Measurements from ENCODE around the gene PHLDA1. TPM values are rescaled to one million over a fixed set of nuclear protein-coding genes. Genes with fewer than 3 reads are reported as not detected.

The PHLDA1 gene
- total RNA-seq, 5 donors from 2014 or later (not counting 1 experiment from before 2014, with no cell fraction given) = 5.4 to 11.7 (median 7.1) TPM

DNA sequence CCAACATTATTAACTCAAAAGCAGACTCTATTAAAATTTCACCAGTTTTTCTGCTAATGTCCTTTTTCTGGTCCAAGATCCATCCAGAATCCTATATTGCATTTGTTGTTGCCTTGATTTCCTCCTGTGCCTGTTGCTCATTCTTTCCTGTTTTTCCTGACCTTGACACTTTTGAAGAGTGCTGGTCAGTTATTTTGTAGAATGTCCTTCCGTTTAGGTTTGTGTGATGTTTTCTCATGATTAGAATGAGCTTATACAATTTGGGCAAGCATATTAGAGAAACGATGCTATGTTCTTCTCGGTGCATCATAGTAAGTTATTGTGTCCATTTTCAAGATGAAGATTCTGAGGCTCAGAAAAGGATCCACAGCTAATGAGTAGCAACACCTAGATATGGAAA lies 33.9 kb downstream of the PHLDA1 start:
- Histone ChIP-seq H3K9me3 (no peaks in the 10 kb centered on the region), H3K4me3 (ENCODE audit: control insufficient read depth in 1 of 2, extremely low read depth in 1 of 2, low read length in 1 of 2) (no peak overlapping the region), H3K27me3 (replicated peaks in 1 of 2; ENCODE audit: control insufficient read depth in 2 of 2, extremely low read depth in 1 of 2, insufficient read depth in 2 of 2, low read length in 1 of 2) (no peaks in the 10 kb centered on the region), H3K27ac (ENCODE audit: low read length) (no peak overlapping the region), H3K36me3 (ENCODE audit: control insufficient read depth in 2 of 2, extremely low read depth in 1 of 2, insufficient read depth in 1 of 2, low read length in 1 of 2) (no peaks in the 10 kb centered on the region), H3K4me1 (ENCODE audit: control insufficient read depth in 1 of 2, extremely low read depth in 1 of 2, insufficient read depth in 2 of 2, low read length in 2 of 2) (no peaks in the 10 kb centered on the region)
- ATAC-seq (replicated peaks in 1 of 4) = no peak
- no peak overlapping the region for H3K4me3 Mint-ChIP-seq
- CTCF ChIA-PET = no interaction called here
- no peaks in the 10 kb centered on the region for H3K36me3 Mint-ChIP-seq
- no peaks in the 10 kb centered on the region for H3K27me3 Mint-ChIP-seq
- no peaks in the 10 kb centered on the region for H3K9me3 Mint-ChIP-seq
- no peak for DNase-seq
- POLR2A ChIA-PET = no interaction called here
- WGBS (ENCODE audit: insufficient coverage) = 93% methylated on average over 3 of the region's 3 CpGs
- H3K4me1 Mint-ChIP-seq = peaks cover 0 to 3% (median 3%) of the 10 kb centered on the region in 3 donors
- no peak overlapping the region for H3K27ac Mint-ChIP-seq

DNA sequence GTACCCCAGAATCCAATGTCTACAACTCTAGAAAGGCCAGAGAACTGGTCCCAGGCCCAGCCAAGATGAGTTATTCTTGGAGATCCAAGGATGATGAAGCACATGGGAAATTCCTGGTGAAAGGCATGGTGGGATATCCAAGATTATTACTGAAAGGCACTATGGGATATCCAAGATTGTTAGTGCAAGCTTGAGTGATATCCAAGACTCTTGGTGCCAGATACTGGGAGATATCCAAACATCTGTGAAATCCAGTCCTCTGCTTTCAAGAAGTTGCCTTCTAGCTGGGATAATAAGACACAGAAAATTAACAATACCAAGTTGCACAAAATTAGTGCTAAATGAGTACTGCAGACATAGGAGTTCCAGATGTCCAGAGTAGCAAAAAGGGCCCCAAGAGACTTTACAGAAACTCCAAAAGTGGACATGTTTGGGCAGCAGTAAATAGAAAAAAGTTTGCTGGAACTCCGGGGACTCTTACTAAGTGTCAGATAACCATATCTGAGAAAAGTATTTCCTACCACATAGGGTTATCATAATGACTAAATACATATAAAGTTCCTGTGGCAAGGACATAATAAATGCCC lies 34.6 kb downstream of the PHLDA1 start:
- Histone ChIP-seq H3K36me3 (ENCODE audit: control insufficient read depth in 2 of 2, extremely low read depth in 1 of 2, insufficient read depth in 1 of 2, low read length in 1 of 2) (no peaks in the 10 kb centered on the region), H3K27me3 (replicated peaks in 1 of 2; ENCODE audit: control insufficient read depth in 2 of 2, extremely low read depth in 1 of 2, insufficient read depth in 2 of 2, low read length in 1 of 2) (no peaks in the 10 kb centered on the region), H3K4me3 (ENCODE audit: control insufficient read depth in 1 of 2, extremely low read depth in 1 of 2, low read length in 1 of 2) (no peak overlapping the region), H3K9me3 (no peaks in the 10 kb centered on the region), H3K4me1 (ENCODE audit: control insufficient read depth in 1 of 2, extremely low read depth in 1 of 2, insufficient read depth in 2 of 2, low read length in 2 of 2) (no peaks in the 10 kb centered on the region), H3K27ac (ENCODE audit: low read length) (no peak overlapping the region)
- H3K4me3 Mint-ChIP-seq = no peak overlapping the region
- no peak overlapping the region for H3K27ac Mint-ChIP-seq
- ATAC-seq (replicated peaks in 1 of 4) = no peak
- H3K27me3 Mint-ChIP-seq = peaks cover 0 to 2% of the 10 kb centered on the region in 2 donors
- WGBS (ENCODE audit: insufficient coverage) = no CpG with 5 or more reads among the region's 1 CpG
- no peaks in the 10 kb centered on the region for H3K9me3 Mint-ChIP-seq
- ChIA-PET CTCF (no interaction called here), POLR2A (no interaction called here)
- H3K36me3 Mint-ChIP-seq = no peaks in the 10 kb centered on the region
- H3K4me1 Mint-ChIP-seq = peaks cover 0 to 3% (median 3%) of the 10 kb centered on the region in 3 donors
- DNase-seq = no peak

DNA sequence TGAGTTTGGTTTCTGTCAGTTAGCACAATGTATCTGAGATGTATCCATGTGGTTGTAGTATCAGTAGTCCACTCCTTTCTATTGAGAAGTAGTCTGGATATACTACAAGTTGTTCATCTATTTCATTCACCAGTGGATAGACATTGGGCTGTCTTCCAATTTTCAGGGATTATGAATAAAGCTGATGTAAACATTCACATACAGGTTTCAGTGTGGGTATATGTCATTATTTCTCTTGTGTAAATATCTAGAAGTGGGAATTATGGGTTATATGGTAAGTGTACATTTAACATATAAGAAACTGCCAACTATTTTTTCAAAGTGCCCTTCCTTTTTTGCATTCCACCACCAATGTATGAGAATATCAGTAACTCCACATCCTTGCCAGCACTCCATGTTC lies 35.9 kb downstream of the PHLDA1 start:
- POLR2A ChIA-PET = interaction anchor here in 1 of 2 donors (0.7 kb wide), 1 partner anchor 650 kb away, joined by 17 read pairs; no protein-coding TSS in a partner anchor
- no peaks in the 10 kb centered on the region for H3K36me3 ChIP-seq (ENCODE audit: control insufficient read depth in 2 of 2, extremely low read depth in 1 of 2, insufficient read depth in 1 of 2, low read length in 1 of 2)
- no peaks in the 10 kb centered on the region for H3K9me3 ChIP-seq
- Mint-ChIP-seq H3K36me3 (no peaks in the 10 kb centered on the region), H3K27me3 (peaks cover 0 to 4% of the 10 kb centered on the region in 2 donors), H3K4me1 (peaks cover 0 to 3% (median 3%) of the 10 kb centered on the region in 3 donors), H3K9me3 (no peaks in the 10 kb centered on the region), H3K4me3 (no peak overlapping the region), H3K27ac (no peak overlapping the region)
- CTCF ChIA-PET = interaction anchor here in 1 of 2 donors (0.7 kb wide), 1 partner anchor 74 kb away, joined by 7 read pairs; no protein-coding TSS in a partner anchor
- no peaks in the 10 kb centered on the region for H3K27me3 ChIP-seq (replicated peaks in 1 of 2; ENCODE audit: control insufficient read depth in 2 of 2, extremely low read depth in 1 of 2, insufficient read depth in 2 of 2, low read length in 1 of 2)
- DNase-seq (no peak), ATAC-seq (replicated peaks in 1 of 4) (no peak)
- no peak overlapping the region for H3K27ac ChIP-seq (ENCODE audit: low read length)
- H3K4me3 ChIP-seq (ENCODE audit: control insufficient read depth in 1 of 2, extremely low read depth in 1 of 2, low read length in 1 of 2) = no peak overlapping the region
- no peaks in the 10 kb centered on the region for H3K4me1 ChIP-seq (ENCODE audit: control insufficient read depth in 1 of 2, extremely low read depth in 1 of 2, insufficient read depth in 2 of 2, low read length in 2 of 2)

DNA sequence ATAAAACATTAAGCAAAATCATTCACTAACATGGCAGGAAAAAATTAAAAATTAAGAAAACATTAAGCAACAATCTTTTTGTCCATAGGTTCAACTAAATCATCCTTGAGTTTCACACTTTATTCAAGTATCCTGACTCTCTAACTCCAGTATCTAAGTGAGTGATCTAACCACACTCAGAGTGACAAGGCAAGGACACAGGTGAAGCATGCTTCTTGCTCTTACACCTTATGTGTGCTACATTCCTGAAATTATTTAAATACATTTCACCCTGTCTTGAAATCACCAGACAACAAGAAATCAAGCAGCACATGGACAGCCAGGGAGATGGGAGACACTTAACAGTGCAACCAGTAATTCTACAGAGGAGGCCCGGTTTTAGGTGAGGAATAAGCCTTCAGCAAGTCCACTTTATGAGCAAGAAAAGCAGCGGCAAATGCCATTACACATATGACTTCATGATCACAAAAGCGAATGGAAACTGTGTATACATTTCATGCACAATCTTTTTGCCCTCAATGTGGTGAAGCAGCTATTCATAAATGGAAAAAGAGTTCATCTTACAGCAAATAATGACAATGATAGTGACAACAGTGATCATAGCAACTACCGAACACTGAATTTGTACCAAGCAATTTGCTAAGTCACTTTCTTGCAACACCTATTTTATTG lies 37.4 kb downstream of the PHLDA1 start:
- Histone ChIP-seq H3K4me3 (ENCODE audit: control insufficient read depth in 1 of 2, extremely low read depth in 1 of 2, low read length in 1 of 2) (no peak overlapping the region), H3K9me3 (no peaks in the 10 kb centered on the region), H3K36me3 (ENCODE audit: control insufficient read depth in 2 of 2, extremely low read depth in 1 of 2, insufficient read depth in 1 of 2, low read length in 1 of 2) (no peaks in the 10 kb centered on the region), H3K27me3 (replicated peaks in 1 of 2; ENCODE audit: control insufficient read depth in 2 of 2, extremely low read depth in 1 of 2, insufficient read depth in 2 of 2, low read length in 1 of 2) (no peaks in the 10 kb centered on the region), H3K4me1 (ENCODE audit: control insufficient read depth in 1 of 2, extremely low read depth in 1 of 2, insufficient read depth in 2 of 2, low read length in 2 of 2) (no peaks in the 10 kb centered on the region), H3K27ac (ENCODE audit: low read length) (no peak overlapping the region)
- ATAC-seq (replicated peaks in 1 of 4) (no peak), DNase-seq (no peak)
- H3K36me3 Mint-ChIP-seq = no peaks in the 10 kb centered on the region
- ChIA-PET CTCF (interaction anchor here in 1 of 2 donors (0.6 kb wide), 1 partner anchor 27 kb away, joined by 3 read pairs; no protein-coding TSS in a partner anchor), POLR2A (interaction anchor here in 1 of 2 donors (0.5 kb wide), 1 partner anchor 21 kb away, joined by 5 read pairs; no protein-coding TSS in a partner anchor)
- H3K4me1 Mint-ChIP-seq = peaks cover 0 to 3% (median 3%) of the 10 kb centered on the region in 3 donors
- 71% methylated on average over 2 of the region's 4 CpGs for WGBS (ENCODE audit: insufficient coverage)
- peaks cover 0 to 5% of the 10 kb centered on the region in 2 donors for H3K27me3 Mint-ChIP-seq
- no peak overlapping the region for H3K4me3 Mint-ChIP-seq
- no peak overlapping the region for H3K27ac Mint-ChIP-seq
- no peaks in the 10 kb centered on the region for H3K9me3 Mint-ChIP-seq

DNA sequence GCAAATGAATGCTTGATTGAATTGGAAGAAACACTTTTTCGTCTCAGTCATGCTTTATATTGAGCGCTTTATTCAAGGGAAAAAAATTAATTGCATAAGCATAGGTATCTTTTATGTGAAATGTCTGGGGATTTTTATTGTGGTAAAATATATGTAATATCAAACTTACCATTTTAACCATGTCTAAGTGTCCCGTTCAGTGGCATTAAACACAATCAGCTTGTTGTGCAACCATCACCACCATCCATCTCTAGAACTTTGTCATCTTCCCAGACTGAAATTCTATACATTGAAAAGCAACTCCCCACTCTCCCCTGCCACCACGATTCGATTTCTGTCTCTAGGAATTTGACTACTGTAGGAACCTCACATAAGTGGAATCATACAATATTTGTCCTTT lies 39.8 kb downstream of the PHLDA1 start:
- Histone ChIP-seq H3K27ac (ENCODE audit: low read length) (no peak overlapping the region), H3K4me1 (ENCODE audit: control insufficient read depth in 1 of 2, extremely low read depth in 1 of 2, insufficient read depth in 2 of 2, low read length in 2 of 2) (no peaks in the 10 kb centered on the region), H3K27me3 (replicated peaks in 1 of 2; ENCODE audit: control insufficient read depth in 2 of 2, extremely low read depth in 1 of 2, insufficient read depth in 2 of 2, low read length in 1 of 2) (no peaks in the 10 kb centered on the region), H3K4me3 (ENCODE audit: control insufficient read depth in 1 of 2, extremely low read depth in 1 of 2, low read length in 1 of 2) (no peak overlapping the region), H3K9me3 (no peaks in the 10 kb centered on the region), H3K36me3 (ENCODE audit: control insufficient read depth in 2 of 2, extremely low read depth in 1 of 2, insufficient read depth in 1 of 2, low read length in 1 of 2) (no peaks in the 10 kb centered on the region)
- 36% methylated on average over 3 of the region's 5 CpGs for WGBS (ENCODE audit: insufficient coverage)
- Mint-ChIP-seq H3K4me1 (peaks cover 0 to 3% (median 3%) of the 10 kb centered on the region in 3 donors), H3K9me3 (peaks cover 0 to 7% (median 5%) of the 10 kb centered on the region in 3 donors), H3K27me3 (peaks cover 0 to 11% of the 10 kb centered on the region in 2 donors), H3K27ac (no peak overlapping the region), H3K36me3 (peaks cover 3% of the 10 kb centered on the region), H3K4me3 (no peak overlapping the region)
- no peak for ATAC-seq (replicated peaks in 1 of 4)
- ChIA-PET POLR2A (no interaction called here), CTCF (interaction anchor here (0.6 to 1.4 kb wide), 4 partner anchors 8 to 906 kb away, joined by 3 to 4 read pairs (median 3); no protein-coding TSS in a partner anchor)
- no peak for DNase-seq

DNA sequence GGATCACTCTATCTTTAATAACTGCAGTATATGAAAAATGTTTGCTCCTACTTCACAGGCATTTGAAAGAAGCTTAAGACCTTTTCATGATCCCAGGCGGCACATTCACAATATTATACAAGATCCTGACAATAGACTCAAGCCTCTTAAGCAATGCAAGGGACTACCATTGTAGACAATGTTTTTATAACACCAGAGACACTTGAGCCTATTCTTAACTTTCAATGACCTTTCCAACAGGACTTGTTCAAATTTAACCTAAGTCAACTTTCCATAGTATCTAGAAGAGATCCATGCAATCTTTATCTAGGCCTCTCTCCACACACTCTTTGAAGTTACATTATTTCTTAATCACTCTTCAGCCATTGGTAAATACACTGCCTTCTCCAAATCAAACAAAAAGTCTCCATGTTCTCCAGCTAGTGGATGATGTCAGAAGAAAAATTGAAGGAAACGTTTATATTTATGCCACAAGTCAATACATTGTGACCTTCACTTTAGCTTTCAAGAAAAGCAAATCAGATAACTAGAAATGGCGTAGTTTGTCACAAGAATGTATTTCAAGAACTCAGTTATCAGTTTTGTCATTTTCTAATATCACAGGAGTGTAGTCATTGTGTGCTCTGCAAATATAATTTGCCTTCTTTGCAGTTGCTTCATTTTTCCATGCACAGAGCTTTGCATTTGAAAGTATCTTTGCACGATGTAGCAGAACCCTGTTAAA lies 41.2 kb downstream of the PHLDA1 start:
- ATAC-seq (replicated peaks in 1 of 4) (no peak), DNase-seq (no peak)
- Mint-ChIP-seq H3K9me3 (peaks cover 0 to 7% (median 5%) of the 10 kb centered on the region in 3 donors), H3K27me3 (peaks cover 0 to 11% of the 10 kb centered on the region in 2 donors), H3K4me3 (no peak overlapping the region), H3K4me1 (peaks cover 0 to 10% (median 10%) of the 10 kb centered on the region in 3 donors), H3K27ac (no peak overlapping the region), H3K36me3 (peaks cover 3% of the 10 kb centered on the region)
- H3K27me3 ChIP-seq (replicated peaks in 1 of 2; ENCODE audit: control insufficient read depth in 2 of 2, extremely low read depth in 1 of 2, insufficient read depth in 2 of 2, low read length in 1 of 2) = no peaks in the 10 kb centered on the region
- no peak overlapping the region for H3K4me3 ChIP-seq (ENCODE audit: control insufficient read depth in 1 of 2, extremely low read depth in 1 of 2, low read length in 1 of 2)
- H3K4me1 ChIP-seq (ENCODE audit: control insufficient read depth in 1 of 2, extremely low read depth in 1 of 2, insufficient read depth in 2 of 2, low read length in 2 of 2) = no peaks in the 10 kb centered on the region
- H3K9me3 ChIP-seq = no peaks in the 10 kb centered on the region
- H3K36me3 ChIP-seq (ENCODE audit: control insufficient read depth in 2 of 2, extremely low read depth in 1 of 2, insufficient read depth in 1 of 2, low read length in 1 of 2) = no peaks in the 10 kb centered on the region
- CTCF ChIA-PET = interaction anchor here in 1 of 2 donors (1.4 kb wide), 1 partner anchor 463 kb away, joined by 4 read pairs; no protein-coding TSS in a partner anchor
- H3K27ac ChIP-seq (ENCODE audit: low read length) = no peak overlapping the region
- 97% methylated on average over 2 of the region's 4 CpGs for WGBS (ENCODE audit: insufficient coverage)
- POLR2A ChIA-PET = no interaction called here
